HG02973 (cell line): ENCODE results near the gene VMP1.
A peak's percentile ranks its signal among the peaks of the same experiment; 100 is the strongest.
"Not testable (repeated sequence)": the region's sequence is repeated elsewhere in the genome, so short reads cannot be mapped to it uniquely, and the experiment has no call there.

Experiments used
- ATAC-seq: cut with Tn5 transposase; IDR thresholded peaks from one replicate; pipeline ENCODE4 v1.9.1; 2021; ENCODE audit warnings: moderate library complexity; ENCODE audit not compliant: unreplicated experiment

The VMP1 gene

DNA sequence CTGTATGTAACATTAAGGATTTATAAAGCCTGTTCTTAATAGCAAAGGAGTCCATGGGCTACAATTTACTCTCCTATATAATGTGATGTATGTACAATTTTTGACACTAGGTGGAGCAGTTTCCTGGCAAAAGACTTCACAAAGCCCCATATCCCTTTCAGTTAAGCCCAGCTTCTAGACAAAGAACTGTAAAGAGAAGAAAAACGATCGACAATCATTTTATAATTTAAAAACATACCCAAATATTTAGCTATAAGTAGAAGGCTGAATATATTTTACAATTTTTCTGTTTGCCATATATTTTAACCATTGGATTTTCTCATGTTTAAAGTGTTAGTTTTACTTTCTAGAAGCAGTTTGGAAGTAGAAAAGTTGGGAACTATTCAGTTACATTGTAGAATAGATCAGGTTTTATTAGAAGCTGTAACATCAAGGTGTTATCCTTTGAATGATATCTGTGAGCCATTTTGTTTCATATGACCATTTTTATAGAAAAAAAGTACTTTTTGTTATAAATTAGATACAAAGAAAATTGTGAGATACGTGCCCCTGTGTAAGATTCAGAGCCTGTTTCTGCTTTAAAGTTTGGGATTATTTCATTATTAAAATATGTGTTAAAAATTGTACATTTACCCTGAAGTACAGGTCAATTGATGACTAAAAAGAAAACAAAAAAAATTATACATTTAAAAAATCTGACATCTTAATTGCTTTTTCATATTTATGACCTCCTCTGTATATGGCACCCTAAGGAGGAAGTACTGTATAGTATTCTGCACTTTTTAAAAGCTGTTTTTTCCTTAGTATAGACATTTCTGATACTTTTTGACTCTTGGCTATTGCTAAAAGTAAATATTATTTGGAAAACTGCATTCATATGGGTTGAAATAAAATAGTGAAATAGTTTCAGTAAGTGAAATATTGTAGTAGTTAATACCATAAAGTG, 46.3 kb downstream of the VMP1 start:
- ATAC-seq = peak; percentile 50

DNA sequence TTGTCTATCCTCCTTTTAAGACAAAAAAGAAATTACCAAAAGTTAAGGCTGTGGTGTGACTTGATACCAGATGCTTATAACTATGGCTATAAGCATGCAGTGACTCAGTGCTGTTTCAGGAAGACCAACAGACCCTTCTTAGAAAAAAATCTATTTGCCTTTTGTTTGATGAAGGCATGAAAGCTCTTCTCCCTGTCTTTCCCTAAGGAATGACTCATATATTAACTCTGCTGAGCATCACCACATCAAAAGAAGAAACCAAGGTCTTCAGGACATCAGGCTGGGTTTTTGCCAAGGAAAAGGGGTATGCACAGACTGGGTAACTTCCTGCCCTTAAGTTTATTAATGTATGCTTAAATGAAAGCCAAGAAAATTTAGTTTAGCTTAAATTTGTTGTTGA, 47.1 kb downstream of the VMP1 start:
- ATAC-seq = no peak

DNA sequence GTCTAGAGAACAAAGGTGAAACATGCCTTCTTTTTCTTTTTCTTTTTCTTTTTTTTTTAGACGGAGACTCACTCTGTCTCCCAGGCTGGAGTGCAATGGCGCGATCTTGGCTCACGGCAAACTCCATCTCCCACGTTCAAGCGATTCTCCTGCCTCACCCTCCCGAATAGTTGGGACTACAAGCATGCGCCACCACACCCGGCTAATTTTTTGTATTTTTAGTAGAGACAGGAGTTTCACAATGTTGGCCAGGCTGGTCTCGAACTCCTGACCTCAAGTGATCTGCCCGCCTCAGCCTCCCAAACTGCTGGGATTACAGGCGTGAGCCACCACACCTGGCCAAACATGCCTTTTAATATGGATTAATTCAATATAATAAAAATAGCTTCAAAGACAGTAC, 47.6 kb downstream of the VMP1 start:
- not testable (repeated sequence) for ATAC-seq

DNA sequence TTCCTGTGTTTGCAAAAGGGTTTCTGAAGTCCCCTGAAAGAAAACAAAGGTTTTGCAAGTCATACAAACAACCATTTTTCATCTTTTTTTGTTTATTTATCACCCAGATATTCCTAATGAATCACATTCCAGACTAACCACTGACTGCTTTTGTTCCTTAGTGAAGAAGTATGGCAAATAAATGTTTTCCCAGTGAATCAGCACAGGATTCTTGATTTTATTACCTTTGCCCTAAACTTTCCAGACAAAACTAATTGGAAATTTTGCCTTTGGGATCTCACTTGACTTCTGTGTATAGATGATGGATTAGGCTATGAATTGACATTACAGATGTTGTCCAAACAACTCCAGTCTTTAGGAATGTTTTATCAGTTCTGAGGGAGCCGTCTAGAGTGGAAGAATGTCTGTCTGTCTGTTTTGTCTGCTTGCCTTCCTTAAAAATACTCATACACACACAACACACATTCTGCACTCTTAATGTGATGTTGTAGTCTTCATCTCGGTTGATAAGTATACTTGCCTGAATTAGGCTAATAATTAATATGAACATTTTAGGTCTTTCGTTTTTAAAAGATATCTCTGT, 48.9 kb downstream of the VMP1 start:
- no peak for ATAC-seq

DNA sequence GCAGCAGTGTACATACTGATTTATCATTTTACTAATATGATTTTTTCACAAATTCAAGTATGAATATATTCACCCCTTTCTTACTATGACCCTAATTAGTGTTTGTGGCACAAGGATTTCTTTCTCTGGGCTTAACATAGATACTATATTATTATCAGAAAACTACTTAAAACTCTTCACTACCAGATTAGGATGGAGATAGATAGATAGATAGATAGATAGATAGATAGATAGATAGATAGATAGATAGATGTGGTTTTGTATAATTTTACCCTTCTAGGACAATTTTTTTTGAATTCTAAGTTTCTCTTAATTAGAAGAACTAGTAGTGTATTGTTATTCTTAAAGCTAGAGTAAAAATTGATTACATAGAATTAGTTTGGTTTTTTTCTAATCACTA, 49.6 kb downstream of the VMP1 start:
- no peak for ATAC-seq

DNA sequence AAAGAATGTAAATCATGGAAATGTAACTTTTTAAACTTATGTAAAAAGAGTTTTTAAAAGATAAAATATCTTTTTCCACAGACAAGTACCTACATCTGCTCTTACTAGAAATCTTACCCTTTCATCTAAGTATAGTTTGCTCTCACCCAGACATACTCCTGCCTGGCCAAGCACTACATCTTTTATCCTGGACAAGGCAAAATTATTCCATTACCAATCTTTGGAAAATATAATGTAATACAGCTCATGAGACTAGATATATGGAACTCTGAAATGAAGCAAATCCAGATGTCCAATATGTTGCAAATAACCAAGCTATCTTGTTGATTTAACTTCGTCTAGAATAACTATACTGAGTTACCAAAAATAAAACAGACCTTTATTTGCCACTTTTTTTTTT, 50.0 kb downstream of the VMP1 start:
- no peak for ATAC-seq

DNA sequence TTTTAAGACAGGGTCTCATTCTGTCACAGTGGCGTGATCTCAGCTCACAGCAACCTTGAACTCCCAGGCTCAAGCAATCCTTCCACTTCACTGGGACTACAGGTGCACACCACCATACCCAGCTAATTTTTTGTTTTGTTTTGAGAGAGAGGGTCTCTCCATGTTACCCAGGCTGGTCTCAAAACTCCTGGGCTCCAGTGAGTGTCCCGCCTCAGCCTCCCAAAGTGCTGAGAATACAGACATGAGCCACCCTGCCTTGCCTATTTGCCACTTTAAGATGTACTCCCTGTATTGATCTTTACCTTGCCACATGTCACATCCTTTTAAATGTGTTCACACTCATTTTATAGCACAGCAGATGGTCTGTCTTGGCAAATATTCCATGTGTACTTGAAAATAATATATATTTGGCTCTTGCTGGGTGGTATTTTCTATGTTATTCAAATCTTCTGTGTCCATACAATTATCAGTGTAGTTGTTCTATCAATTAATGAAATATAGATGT, 50.5 kb downstream of the VMP1 start:
- no peak for ATAC-seq

DNA sequence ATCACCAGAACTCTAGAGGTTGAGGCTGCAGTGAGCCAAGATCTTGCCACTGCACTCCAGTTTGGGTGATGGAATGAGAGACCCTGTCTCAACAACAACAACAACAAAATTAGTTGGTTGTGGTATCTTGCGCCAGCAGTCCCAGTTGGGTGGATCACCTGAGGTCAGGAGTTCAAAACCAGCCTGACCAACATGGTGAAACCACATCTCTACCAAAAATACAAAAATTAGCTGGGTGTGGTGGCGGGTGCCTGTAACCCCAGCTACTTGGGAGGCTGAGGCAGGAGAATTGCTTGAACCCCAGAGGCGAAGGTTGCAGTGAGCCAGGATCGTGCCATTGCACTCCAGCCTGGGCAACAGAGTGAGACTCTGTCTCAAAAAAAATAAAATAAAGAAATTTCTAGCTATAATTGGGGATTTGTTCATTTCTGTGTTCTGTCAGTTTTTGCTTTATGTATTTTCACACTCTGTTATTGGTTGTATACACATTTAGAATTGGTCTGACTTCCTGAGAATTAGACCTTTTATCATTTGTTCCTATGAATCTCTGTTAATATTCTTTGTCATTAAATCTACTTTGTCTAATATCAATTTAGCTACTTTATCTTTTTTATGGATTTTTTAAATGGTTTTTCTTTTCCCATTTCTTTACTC, 51.7 kb downstream of the VMP1 start:
- ATAC-seq = not testable (repeated sequence)

DNA sequence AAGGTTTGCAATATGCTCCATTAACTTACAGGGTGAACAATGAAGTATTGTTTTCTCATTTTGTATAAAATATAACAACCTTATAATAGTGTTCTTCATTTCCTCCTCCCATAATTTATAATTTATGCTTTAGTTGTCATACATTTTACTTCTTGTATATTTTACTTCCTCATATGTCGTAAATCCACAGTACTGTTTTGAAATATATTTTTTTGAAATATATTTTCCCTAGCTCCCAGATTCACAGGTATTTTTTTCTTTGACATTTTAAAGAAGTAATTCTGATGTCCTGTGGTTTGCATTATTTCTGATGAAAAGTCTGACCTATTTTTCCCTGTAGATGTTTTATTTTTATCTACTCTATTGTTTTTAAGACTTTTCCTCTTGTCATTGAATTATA, 52.7 kb downstream of the VMP1 start:
- ATAC-seq = no peak

DNA sequence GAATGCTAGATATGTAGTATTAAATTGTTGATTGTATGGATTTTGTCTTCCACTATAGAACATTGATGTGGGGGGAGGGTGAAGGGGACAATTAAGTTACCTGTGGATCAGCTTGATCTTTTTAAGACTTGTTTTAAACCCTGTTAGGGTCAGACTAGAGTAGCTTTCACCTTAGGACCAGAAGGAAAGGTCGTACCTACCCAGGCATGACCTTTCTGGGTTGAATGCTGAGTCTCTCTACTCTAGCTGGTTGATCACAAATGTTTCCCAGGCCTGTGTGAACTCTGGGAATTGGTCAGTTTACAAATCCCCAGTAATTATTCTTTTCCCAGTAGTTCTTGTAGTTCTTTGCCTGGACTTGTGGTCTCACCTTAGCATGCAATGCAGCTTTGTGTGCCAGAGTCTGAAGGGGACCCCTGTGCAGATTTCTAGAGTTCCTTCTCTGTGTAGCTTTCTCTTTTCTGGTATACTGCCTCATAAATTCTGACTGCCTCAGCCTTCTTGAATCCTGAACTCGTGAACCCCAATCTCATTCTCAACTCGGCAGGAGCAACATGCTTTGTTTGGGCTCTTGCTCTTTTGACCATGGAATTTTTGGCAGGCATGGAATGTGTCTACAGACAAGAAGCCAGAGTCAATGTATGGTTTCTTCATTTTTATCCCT, 54.1 kb downstream of the VMP1 start:
- no peak for ATAC-seq

DNA sequence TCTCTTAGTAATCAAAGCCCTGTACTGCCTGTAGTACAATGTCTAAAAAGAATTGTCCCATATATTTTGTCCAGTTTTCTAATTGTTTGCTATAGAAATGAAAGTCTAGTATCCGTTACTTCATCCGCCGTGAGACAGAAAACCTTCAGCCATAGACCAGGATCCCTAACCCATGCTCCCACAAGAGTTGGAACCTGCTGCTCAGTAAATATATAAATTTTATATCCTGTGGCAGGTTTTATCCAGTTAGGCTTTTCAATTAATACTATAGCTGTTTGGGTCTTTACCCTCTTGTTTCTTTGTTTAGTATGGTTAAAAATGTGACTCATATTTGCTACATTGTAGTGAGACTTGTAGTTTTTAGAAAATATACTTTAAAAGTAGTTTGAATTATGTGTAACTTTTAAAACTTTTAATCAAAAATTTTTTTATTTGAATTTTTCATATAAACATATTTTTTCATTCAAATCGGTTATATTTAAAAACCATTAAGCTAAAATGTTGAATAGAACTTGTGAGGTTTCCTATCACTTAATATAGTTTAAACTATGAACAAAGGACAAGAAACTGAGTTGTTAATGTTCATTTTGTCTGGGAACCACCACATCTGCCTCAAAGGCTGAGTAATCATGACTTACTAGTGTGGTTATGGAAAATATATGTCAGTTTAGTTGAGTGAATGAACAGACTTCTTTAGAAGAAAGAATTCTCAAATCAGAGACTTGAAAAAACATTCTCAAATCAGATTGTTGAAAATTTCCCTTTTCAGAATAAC, 54.8 kb downstream of the VMP1 start:
- ATAC-seq = no peak

DNA sequence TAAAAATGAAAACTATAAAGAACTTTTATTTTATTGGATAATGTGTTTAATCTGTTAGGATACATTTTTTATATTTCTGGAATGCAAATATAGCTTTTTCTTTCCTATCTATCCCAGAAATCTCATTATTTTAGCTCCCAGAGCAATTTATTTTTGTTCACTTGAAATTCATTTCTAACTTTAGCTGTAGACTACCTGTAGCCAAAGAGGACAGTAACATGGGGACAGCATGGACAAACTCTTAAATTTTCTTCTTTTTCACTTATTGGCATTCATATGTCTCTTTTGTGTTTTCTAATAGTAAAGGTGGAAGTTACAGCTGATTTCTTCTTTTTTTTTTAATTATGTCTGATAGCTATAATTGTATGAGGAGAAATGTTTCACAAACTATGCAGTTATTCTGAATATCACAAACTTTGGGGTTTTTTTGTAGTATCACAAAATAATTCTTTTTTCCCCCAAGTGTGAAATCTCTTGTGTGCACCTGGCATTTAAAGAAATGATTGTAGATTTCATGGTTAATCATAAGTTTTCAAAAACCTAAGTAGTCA, 55.4 kb downstream of the VMP1 start:
- no peak for ATAC-seq

DNA sequence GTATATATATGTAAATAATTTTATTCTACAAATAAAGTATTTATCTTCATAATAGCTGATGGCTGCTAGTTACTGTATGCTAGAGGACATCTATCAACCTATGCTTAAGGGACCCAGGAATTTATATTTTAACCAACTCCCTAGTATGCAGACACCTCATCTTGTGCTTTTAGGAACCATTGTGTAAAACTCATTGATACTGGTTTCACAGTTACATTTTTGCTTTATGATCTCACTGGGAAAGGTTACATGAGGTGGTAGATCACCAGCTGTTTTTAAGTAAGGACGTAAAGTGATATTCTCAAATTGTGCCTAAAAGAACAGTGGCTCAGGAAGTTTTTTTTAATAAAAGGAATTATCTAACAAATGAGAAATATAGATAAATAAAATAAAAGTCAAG, 56.4 kb downstream of the VMP1 start:
- no peak for ATAC-seq

DNA sequence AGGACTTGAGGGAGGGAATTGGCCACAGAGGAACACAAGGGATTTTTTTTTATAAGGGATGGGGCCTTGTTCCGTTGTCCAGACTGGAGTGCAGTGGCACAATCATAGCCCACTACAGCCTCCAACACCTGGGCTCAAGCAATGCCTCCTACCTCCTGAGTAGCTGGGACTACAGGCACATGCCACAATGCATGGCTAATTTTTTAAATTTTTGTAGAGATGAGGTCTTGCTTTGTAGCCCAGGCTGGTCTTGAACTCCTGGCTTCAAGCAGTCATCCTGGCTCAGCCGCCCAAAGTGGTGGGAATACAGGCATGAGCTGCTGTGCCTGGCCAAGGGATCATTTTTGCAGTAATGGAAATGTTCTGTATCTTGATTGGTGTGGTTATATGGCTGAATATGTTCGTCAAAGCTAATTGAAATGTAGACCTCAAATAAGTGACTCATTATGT, 56.9 kb downstream of the VMP1 start:
- ATAC-seq = no peak

DNA sequence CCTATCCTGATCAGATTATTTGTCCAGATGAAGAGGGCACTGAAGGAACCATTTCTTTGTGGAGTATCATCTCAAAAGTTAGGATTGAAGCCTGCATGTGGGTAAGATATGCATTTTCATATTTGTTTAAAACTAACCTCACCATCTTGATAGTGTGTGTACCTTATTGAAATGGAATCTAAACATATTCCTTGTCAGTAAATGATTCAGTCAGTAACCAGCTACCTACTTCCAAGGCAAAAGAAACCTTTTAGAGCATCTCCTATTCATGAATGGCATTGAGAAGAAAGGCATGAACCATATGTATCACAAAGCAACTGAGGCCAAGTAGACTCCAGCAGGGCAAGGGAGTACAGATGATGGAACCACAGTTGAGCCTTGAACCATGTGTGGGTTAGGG, 57.6 kb downstream of the VMP1 start:
- ATAC-seq = no peak

DNA sequence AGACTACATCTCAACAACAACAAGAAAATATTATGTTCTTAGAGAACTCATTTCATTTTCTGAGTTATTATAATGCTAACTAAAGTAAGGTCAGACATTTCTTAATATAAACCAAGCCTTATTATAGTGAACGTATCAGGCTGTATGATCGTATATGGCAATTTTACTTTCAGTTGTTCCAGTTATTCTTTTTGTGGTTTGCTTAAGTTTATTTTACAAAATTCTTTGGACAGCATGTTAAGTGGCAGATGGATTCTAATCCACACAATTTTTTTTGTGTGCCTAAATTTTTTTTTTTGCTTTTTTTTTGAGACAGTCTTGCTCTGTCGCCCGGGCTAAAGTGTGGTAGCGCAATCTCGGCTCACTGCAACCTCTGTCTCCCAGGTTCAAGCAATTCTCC, 59.0 kb downstream of the VMP1 start:
- no peak for ATAC-seq

DNA sequence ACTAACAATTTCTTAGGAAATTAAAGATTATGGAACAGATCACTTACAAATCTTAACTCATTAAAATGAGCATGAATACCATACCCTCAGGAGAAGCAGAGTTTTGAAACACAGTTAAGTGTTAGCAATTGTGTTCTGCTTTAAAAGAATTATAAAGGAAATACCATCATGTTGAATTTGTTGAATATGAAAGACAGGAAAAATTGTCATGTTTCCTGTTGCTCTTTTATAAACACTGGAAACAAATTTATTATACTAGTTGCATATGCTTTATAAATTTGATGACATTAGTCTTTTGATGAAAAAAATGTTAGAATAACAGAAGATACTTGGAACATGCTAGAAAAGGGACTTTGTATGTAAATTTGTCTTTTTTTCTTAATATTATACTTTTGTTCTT, 59.7 kb downstream of the VMP1 start:
- no peak for ATAC-seq

DNA sequence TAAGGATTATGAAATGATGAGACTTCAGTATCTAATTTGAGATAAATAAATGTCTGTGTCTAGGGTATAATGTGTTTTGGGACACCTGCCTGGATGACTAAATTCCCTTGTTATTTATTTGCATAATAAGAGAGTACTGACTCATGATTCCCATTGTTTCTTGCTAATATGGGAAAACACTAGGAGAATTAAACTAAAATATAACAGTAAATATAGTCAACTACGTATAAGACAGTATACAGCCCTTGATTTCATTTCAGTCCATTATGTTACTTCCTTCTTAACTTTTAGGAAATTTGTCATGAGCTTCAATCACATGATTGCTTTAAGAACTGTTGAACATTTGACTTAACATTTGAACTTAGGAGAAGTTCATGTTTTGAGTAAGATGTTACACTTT, 62.4 kb downstream of the VMP1 start:
- no peak for ATAC-seq

DNA sequence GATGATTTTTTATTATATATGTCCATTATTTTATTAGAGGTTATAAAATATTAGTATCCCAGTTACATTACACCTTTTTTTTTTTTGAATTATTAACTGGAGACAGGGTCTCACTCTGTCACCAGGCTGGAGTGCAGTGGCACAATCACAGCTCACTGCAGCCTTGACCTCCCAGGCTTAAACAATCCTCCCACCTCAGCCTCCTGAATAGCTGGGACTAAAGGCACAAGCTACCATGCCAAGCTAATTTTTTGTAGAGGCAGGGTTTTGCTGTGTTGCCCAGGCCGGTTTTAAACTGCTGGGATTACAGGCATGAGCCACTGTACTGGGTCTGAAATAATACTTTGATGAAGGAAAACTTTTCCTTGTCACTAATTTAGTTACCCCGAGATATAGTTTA, 63.6 kb downstream of the VMP1 start:
- no peak for ATAC-seq

DNA sequence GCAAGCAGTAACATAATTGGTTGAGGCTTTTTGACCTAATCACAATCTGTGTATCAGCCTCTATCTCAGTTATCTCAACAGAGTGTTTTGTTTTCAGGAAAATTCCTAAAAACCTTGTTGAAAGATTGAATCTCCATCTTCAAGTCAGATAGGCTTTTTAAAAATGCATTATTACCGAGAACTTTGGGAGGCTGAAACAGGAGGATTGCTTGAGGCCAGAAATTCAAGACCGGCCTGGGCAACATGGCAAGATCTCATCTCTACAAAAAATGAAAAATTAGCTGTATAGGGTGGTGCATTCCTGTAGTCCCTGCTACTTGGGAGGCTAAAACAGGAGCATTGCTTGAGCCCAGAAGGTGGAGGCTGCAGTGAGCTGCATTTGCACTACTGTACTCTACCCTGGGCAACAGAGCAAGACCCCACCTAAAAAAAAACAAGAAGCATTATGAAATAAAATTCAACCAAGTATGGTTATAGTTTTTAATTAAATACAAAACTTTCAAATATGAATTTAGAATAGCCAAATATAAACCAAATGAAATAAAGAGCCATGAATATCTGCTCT, 68.4 kb downstream of the VMP1 start:
- ATAC-seq = no peak
